Measurements from ENCODE around the gene VCAN. TPM values are rescaled to one million over a fixed set of nuclear protein-coding genes. Genes with fewer than 3 reads are reported as not detected.

The VCAN gene
- total RNA-seq, 1 donor from 2014 or later, result 393 TPM

GRCh38 chr5:83538786-83539462, 67.4 kb downstream of the VCAN start:
- no peak for DNase-seq

DNA sequence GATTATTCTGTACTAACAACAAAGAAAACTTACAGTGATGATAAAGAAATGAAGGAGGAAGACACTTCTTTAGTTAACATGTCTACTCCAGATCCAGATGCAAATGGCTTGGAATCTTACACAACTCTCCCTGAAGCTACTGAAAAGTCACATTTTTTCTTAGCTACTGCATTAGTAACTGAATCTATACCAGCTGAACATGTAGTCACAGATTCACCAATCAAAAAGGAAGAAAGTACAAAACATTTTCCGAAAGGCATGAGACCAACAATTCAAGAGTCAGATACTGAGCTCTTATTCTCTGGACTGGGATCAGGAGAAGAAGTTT, 67.9 kb downstream of the VCAN start:
- no peak for DNase-seq

GRCh38 chr5:83540105-83540504, 68.6 kb downstream of the VCAN start:
- DNase-seq, result no peak

DNA sequence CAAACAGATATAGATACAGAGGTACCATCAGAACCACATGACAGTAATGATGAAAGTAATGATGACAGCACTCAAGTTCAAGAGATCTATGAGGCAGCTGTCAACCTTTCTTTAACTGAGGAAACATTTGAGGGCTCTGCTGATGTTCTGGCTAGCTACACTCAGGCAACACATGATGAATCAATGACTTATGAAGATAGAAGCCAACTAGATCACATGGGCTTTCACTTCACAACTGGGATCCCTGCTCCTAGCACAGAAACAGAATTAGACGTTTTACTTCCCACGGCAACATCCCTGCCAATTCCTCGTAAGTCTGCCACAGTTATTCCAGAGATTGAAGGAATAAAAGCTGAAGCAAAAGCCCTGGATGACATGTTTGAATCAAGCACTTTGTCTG, 69.2 kb downstream of the VCAN start:
- DNase-seq, result no peak

DNA sequence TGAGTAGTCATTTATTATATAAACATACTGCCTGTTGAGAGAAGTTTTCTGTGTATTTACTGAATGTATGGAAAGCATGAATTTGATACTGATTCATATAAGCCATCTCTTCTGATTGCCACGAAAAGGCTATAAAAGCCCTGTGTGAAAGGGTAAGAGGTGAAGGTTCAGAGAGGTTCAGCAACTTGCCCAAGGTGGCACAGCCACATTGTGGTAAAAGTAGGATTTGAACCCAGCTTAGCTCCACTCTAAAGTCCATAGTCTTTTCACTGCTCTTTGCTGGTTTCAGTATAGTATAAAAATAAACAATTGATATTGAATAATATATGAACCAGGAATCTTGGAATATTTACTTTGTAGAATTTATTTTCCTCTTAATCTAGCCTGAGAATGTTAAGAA, 71.3 kb downstream of the VCAN start:
- DNase-seq, result no peak

DNA sequence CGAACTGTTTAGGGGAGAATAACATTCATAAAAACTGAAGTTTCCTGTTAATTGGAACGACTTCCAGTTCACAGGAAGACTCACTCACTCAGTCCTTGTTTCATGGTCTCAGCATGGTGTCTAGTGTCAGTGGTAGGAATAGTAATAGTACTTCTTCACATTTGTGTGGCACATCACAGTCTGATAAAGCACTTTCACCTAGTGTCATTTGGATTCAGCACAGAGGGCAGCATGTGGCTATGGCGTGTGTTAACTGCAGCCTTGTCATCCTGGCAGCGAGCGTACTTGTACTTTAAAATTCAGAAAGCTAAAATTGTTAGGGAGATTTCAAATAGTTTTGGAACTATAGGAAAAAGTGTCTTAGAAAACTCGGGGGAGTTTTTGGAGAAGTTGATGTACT, 72.4 kb downstream of the VCAN start:
- no peak for DNase-seq

DNA sequence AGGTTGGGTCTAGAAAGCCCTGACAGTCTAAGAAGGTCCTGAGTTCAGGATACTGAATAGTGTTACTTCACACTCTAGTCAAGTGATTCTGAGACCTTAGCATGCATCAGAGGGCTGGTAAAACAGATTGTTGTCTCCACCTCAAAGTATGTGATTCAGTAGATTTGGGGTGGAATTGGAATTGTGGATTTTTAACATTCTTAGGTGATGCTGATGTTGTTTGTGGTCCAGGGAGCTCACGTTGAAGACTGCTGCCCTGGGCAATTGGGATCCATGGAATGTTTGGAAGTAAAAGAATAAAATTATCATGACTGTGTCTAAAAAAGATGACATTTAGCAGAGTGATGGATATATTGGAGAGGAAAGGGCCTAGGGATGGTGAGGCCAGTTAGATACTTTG, 75.6 kb downstream of the VCAN start:
- no peak for DNase-seq

- no peak for DNase-seq
These were observed 76.3 kb downstream of the VCAN start for GRCh38 chr5:83547889-83548288.

- peak; percentile 74 for DNase-seq
These were observed 77.0 kb downstream of the VCAN start for GRCh38 chr5:83548581-83548980.

GRCh38 chr5:83549076-83549475, 77.5 kb downstream of the VCAN start:
- no peak for DNase-seq

DNA sequence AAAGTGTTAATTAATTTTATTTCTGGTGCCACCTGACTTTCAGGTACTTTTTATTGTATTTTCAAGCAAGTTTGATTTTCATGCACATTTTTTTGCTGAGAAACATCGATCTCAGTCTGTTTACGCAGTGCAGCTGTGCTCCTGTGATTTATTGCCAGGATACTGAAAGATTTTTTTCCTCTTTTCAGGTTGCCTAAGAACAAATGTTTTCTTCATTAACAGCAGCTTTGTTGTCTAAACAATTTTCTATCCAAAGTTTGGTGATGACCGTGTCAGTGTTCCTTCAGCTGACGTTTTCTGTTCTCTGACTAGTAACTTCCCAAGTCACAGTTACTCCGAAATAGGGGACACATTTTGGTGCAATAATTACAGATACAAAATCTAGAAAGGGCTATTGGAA, 78.1 kb downstream of the VCAN start:
- DNase-seq, result peak; percentile 68

GRCh38 chr5:83551821-83552220, 80.3 kb downstream of the VCAN start:
- peak; percentile 73 for DNase-seq

DNA sequence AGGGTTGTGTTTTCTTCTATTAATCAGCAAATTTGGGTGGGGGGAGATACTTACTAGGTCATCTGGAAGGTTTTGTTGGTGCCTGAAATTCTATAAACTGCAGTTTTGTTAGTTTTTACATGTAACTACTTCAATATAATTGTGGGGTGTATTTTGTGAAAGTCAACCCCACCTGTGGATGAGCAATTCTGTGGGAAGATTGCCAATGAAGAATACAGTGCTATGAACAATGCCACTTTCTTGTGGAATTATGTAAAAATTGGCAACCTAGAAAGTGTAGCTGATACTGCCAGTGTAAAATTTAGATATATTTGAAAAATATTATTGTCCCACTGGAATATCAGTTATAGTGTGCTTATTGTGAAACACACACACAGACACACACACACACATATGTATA, 80.7 kb downstream of the VCAN start:
- no peak for DNase-seq

- DNase-seq, result peak; percentile 75
These were observed 81.5 kb downstream of the VCAN start for GRCh38 chr5:83553000-83553486.

DNA sequence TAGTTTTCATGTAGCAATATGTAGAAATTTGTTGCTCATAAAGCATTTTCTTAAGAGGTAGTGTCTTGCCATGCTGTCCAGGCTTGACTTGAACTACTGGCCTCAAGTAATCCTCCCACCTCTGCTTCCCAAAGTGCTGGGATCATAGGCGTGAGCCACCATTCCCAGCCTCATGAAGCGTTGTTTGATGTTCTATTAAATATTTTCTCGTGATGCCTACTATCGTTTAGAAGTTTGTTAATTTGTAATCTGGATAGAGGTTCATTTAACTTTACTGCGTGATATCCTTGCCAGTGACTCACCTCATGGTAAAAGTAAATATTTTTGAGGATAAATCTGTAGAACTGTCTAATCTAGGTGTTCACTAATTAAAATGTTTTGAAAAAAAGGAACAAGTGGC, 82.6 kb downstream of the VCAN start:
- DNase-seq, result no peak

DNA sequence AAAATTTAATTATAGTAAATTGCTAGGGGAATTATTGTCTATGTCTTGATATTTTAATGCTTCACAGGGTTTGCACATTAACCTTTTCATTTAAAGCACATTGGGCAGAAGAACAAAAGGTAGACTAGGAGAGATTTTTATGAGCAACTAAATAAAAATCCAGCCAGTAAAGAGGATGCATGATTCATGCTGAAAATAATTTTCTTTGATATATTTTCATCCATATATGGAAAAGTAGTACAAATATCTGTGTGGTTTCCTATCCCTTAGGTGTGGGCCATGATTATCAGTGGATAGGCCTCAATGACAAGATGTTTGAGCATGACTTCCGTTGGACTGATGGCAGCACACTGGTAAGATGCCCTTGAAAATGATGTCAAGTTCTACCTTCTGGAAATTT, 83.1 kb downstream of the VCAN start:
- no peak for DNase-seq

- no peak for DNase-seq
These were observed 83.7 kb downstream of the VCAN start for GRCh38 chr5:83555263-83555662.

DNA sequence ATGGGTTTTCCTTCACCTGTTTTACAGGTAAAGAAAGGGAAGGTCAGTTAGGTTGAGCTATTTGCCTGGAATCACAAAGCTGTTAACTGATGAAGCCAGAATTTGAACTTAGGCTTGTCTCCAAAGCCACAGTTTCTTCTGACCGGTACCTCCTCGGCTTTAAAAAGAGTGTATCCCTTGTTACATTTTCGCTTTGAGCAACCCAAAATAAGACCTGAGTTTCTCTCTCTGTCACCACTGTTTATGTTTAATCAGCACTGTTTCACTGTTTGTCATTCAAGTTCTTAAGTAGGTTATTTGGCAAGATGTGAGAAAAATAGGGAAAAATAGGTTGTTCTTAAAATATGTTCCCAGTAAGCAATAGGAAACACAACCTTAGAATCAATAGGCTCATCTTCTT, 84.6 kb downstream of the VCAN start:
- DNase-seq, result no peak

DNA sequence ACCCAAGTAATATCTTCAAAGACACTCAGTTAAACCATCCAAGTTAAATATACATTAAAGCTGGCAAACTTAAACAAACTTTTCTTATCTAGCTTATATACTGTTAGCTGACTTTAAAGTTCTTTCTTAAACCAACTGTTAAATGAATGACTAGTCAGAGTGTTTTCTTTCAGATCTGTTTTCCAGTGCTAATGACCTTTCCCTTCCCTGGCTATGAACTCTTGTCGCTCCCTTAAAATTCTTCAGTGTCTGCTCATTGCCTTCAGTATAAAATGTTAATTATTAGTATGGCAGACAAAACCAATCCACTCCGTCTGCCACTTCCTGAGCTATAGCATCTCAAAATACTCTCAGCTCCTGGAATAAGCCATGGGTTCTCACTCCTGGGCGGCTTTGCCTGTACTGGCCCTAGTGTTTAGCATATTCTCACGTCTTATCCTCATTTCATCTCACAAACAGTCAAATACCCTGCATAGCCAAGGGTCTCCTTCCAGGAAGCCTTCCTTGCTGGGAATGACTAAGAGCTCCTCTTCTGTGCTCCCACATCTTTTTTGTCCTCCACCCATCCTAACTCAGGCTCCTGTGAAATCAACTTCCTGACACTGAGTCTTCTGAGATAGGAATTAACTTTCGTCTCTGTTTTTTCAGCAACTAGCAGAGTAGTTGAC, 87.7 kb downstream of the VCAN start:
- no peak for DNase-seq

DNA sequence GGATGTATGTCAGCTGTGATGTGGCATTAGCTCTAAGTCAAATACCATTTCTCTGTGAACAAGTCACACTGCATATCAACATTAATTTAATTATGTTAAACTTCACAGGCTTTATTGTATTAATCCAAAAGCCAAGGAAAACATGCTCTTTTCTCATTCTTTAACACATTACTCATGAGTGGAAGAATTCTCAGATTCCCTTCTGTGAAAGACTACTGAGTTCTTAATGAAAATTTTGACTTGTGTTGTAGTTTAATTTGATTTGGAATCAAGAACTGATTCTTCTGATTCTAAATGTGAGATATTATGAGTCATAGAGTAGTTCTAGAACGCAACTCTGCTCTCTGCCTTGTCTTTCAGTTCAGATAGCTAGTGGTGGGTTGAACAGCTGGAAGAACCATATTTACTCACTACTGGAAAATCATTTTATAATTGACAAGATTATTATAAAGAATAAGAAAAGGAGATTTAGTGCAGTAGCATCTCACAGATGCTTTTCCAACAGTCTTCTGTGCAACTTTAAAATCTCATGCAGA, 90.6 kb downstream of the VCAN start:
- peak; percentile 59 for DNase-seq

GRCh38 chr5:83562791-83563557, 91.4 kb downstream of the VCAN start:
- peak; percentile 88 for DNase-seq

DNA sequence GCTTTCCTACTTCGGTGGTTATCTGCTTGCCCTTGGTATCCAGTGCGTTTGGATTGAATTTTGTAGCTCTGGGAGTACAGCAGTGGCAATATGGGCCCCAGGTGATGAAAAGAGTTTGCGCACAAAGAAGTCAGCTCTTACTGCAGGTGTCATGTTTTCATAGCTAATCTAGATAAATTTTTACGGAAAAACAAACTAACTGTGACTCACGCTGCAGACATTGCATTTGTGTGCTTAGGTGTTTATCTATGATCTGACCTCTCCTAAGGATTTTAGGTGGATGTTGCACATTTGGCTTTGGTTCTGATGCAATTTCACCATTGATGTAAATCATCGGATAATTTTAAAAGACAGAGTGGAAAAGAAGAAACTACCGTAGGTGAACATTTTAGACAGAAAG, 92.1 kb downstream of the VCAN start:
- DNase-seq, result no peak

GRCh38 chr5:83564069-83564749, 92.7 kb downstream of the VCAN start:
- DNase-seq, result peak; percentile 81
